NCI-H2081 treated with DMSO at 0.1 percent for 48 hours (cell line): ENCODE data around the gene SLN.
"Not testable (repeated sequence)": the region's sequence is repeated elsewhere in the genome, so short reads cannot be mapped to it uniquely, and the experiment has no call there.

Source experiments
- DNase-seq: peaks from one replicate; lab custom pipeline; 2025; lab: John Stamatoyannopoulos, UW

Gene SLN

DNA sequence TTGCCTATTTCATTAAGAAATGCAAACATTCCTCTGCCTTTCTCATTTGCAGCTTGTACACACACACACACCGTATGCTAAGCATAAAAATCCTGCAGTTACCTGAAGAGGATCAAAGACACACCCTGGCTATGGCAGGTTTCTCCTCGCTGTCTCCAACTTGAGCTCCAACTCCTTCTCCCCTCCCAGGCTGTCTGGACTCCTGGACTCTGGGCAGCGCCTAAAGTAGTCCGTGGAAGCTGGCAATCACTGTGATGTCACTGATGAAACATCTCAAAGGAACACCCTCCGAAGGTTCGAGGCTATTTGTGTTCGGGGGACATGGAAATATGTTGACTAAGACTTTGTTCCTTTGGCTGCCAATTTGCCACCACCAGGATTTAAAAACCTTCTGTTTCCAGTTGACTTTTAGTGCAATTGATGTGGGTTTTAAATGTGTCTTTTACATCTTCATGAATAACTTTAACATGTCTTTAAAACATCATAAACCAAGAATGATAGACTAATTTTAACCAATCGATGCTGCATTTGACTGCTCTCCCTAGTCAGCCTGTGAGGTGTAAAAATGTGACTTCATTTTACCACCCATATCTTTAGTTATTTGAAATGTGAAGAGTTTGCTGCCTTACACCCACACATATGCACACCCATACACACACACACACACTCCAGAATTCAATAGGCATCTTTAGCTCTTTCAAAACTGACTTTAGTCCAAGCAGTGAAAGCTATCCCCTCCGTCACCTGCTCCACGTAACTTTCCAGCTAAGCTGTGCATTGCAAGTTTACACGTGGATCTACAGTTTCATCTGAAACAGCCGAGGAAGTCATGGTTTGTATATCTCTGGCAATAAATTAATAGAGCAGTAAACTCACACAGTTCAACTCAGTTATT lies at the start of gene SLN:
Gene SLN (minus strand): TSS at position 196 of the 895 bp plus-strand sequence.
- no peak for DNase-seq

DNA sequence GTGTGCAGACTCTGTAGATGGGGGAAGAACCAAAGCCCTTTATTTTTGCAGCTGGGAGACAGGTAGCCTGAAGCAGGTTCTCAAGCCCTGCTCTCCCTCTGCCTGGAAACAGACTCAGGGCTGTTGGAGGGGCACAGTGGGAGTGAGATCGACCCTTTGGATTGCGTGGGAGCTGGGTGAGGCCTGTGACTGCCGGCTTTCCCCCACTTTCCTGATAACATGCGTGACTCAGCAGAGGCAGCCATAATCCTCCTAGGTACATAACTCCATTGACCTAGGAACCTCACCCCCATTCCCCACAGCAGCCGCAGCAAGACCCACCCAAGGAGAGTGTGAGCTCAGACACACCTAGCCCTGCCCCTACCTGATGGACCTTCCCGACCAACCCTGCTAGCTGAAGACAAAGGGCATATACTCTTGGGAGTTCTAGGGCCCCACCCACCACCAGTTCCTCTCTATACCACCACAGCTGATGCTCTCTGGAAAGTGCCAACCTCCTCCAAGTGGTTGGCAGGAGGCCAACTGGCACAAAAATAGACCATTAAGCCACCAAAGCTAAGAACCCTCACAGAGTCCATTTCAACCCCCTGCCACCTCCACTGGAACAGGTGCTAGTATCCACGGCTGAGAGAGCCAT lies 47.0 kb upstream of the SLN start:
- DNase-seq, result not testable (repeated sequence)

DNA sequence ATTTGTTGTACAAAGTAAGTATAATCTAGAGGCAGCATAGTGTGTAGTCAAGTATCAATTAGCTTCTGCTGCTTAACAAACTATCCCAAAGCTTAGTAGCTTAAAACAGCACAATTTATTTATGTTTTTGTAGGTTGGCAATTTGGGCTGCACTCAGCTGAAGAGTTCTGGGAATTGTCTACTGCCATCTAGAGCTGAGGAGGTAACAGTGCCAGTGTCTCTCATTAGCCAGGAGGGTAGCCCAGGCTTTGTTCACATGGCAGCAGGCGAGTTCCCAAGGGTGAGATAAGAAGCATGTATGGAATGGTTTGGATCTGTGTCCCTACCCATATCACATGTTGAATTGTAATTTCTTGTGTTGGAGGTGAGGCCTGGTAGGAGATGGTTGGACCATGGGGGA lies 45.8 kb upstream of the SLN start:
- DNase-seq, result no peak

DNA sequence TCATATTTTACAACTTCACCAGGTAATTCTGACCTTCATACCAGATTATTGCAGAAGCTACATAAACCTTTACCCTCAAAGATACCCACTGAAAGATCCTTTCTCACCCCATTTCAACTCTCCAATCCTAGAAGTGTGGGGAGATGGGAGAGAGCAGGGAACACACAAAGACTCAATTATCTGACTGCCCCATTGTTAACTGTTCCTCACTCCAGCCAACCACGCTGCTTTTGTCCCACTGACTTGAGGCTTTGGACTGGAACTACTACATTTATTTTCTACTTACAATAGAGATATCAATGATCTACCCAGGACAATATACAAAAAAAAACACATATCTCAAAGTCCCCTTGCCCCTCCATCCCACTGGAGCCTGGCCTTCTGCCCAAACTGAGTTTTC lies 44.7 kb upstream of the SLN start:
- DNase-seq, result no peak

DNA sequence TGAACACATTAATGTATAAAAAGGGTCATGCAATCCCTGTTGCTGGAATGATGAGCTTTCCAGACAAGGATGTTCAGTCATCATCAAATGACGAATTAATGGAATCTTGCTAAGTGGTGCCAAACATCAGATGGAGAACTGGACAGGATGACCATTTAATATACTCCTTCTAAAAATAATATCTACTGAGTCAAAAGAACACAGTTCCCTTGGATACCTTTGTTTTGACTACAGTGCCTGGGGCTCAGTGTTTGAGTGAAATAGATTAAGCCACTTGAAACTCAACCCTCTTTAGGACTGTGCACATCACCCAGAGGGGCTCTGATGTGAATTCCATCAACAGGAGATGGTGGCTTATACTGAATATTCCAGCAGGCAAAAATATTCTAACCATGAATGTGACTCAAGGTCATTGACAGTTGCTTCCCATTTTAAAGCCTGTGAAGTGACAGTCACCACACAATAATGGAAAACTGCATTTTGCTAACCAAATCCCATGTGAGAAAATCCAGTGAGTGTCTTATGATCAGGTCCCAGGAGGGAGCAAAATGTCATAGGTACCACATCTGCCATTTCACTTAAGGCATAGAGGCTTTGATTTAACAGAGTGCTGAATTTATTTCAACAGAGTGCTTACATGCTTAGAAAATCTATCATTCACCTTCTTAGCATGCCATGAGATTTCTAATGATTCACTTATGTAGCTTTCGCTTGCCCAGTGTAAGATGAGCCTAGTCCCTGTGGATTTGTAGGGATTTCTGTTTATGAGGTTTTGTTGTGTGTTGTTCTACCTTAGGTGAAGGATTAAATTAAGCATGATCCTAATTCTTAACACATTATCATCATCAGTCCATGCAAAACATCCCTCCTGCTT lies 41.3 kb upstream of the SLN start:
- DNase-seq, result no peak

DNA sequence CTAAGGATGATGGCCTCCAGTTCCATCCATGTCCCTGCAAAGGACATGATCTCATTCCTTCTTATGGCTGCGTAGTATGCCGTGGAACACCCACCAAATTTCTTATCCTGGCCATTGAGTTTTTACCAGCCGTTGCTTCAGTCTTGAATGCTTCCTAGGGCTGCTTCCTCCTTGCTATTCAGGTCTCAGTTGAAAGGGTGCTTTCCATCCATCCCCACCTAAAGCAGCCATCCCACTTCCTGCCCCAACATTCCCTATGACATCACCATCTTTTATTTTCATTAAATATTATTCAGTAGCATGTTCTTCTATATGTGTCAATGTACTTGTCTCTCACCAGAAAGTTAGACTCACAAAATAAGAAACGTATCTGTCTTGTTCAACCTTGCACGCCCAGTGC lies 40.7 kb upstream of the SLN start:
- no peak for DNase-seq

DNA sequence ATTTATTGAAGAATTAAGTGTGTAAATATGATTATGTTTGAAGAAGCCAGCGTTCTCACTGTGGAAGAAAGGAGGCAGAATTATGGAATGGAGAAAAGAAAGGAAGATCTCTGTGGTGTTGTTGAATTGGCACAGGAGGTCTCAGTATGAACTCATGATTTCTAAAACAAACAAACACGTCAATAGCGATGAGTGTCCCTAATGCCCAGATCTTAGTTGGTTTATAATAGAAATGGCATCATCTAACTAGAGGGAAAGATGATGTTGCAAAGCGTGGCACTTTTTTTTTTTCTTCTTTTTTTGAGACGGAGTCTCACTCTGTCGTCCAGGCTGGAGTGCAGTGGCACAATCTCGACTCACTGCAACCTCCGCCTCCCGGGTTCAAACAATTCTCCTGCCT lies 39.2 kb upstream of the SLN start:
- DNase-seq, result no peak

DNA sequence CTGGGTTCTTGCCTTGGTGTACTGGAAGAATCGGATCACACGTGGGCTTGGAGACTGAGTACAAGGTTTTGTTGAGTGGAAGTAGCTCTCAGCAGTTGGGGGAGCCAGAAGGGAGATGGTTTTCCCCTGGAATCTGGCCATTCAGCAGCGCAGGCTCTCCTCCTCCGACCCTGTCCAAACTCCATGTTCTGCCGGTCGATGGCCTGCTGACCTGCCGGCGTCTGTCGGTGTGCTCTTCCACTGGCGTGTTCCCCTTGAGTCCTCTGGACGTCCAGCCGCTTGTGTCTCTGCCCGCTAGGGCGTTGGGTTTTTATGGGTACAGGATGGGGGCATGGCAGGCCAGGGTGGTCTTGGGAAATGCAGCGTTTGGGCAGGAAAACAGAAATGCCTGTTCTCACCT lies 38.5 kb upstream of the SLN start:
- DNase-seq, result no peak

DNA sequence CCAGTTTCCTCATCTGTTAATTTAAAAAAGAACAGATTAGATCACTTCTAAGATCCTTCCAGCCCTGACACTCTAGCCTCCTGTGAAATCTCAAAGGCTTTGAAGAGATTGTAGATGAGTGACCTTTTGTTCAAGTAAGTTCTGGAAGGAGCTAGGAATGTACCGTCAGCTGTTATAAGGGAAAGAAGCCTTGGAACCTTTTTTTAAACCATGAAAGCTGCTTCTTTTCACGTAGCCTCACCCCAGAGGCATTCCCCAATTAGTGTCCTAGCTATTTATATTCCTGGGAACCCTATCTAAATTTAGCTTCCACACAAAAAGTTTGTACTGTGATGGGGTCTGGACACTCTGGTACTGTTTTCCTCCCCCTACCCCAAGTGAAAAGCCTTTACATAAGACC lies 35.8 kb upstream of the SLN start:
- no peak for DNase-seq

DNA sequence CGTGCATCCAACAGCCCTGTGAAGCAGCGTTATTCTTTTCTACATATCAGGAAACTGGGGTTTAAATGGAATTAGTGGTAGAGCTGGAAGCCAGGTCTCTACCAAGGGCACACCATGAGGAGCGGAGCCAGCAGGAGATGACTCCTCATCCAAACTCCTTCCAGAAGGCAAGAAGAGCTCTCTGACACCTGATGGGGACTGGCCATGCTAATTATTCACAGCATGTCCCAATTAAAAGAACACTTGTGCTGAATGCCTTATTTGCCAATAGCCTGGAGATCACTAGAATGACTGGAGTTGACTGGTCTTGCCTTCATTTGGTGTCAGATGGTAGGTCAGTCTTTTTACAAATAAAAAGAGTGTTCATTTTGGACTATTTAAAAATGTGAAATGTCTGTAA lies 32.9 kb upstream of the SLN start:
- DNase-seq, result no peak

DNA sequence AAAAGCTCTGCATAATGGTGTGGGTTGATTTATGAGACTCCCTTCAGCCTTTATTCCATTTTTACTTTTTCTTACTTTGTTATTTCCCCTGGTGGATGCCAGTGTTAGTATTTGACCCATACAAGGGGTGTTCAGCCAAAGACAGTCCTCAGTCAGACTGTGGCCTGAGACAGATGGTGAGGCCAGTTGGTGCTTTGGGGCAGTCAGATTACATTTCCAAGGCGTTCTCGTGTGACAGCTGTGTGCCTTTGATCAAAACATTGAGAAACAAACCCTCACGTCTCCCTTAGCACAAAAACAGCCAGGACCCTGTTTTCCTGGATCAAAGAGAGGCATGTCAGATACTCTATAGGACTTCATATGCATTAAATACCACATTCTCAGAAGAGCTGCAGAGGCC lies 31.3 kb upstream of the SLN start:
- DNase-seq, result no peak

DNA sequence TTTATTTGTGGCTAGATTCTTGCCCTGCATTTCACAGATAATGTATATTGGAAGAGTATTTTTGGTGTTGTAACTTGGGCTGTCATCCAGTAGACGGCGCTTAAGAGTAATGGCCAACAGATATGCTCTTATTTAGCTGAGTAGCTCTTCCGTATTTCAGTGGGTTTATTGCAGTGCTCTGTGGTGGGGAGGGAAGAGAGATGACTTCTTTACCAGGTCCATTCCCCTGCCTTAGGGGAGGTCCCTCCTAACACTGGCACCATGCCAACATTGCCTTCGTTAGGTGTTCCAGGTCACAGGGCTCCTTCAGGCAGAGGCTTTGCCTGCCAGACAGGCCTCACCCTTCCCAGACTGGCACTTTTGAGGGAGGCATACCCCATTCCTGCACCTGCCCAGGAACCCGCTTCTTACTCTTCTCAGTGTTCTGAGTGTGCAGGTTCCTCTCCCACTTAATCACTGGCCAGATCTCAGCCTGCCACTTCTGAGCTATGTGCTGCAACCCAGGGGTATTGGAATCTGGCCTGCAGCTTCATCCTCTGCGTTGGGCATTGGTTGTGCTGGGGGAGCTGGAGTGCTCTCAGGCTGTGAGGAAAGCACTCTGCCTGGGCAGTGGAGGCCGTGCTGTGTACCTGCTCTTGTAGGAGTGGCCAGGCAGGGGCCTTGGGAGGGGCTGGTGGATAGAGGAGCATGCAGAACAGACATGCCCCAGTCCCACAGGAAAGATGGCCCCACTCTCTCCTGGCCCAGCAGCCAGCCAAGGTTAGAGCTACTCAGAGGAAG lies 29.4 kb upstream of the SLN start:
- no peak for DNase-seq

DNA sequence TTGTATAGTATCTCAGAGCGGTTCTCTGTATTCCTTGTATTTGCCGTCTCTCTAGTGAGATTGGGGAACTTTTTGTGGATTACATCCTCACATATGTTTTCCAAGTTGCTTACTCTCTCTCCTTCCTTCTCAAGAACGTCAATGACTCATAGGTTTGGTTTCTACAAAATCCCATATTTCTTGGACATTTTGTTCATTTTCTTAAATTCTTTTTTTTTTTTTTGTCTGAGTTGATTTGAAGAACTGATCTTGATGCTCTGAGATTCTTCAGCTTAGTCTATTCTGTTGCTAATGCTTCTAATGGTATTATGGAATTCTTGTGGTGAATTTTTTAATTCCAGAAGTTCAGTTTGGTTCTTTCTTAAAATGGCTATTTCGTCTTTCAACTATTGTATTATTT lies 28.4 kb upstream of the SLN start:
- no peak for DNase-seq

DNA sequence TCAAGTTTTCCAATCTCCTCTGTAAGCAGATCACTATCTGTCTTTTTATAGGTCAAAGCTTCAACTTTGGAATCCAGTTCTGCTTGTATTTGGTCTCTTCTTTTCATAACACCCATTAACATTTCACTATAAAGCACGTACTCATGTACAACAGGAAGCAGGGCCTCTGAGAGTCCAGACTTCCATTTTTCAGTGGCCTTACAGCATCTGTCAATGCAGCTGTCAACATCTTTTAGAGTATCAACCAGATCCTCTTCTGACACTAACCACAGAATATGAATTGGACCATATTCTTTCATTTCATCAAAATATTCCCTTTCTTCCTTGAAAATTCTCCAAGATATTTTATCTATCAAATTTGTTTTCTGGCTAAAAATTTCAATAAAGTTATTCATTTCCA lies 24.7 kb upstream of the SLN start:
- no peak for DNase-seq

DNA sequence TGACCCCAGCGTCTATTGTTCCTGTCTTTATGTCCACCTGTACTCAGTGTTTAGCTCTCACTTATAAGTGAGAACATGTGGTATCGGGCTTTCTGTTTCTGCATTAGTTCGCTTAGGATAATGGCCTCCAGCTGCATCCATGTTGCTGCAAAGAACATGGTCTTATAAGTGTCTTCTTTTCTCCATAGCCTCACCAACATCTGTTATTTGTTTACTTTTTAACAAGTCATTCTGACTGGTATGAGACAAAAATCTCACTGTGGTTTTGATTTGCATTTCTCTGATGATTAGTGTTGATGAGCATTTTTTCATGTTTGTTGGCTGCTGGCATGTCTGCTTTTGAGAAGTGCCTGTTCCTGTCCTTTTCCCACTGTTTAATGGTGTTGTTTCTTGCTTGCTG lies 21.7 kb upstream of the SLN start:
- no peak for DNase-seq

DNA sequence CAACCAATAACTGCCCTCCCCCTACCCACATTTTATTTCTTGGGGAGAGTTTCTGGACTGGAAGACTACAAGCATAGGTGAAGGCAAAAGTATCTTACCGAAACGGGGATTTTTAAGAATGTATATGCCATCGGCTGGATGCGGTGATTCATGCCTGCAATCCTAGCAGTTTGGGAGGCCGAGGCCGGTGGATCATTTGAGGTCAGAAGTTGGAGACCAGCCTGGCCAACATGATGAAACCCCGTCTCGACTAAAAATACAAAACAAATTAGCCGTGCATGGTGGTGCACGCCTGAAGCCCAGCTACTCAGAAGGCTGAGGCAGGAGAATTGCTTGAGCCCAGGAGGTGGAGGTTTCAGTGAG lies 20.8 kb upstream of the SLN start:
- DNase-seq, result no peak

DNA sequence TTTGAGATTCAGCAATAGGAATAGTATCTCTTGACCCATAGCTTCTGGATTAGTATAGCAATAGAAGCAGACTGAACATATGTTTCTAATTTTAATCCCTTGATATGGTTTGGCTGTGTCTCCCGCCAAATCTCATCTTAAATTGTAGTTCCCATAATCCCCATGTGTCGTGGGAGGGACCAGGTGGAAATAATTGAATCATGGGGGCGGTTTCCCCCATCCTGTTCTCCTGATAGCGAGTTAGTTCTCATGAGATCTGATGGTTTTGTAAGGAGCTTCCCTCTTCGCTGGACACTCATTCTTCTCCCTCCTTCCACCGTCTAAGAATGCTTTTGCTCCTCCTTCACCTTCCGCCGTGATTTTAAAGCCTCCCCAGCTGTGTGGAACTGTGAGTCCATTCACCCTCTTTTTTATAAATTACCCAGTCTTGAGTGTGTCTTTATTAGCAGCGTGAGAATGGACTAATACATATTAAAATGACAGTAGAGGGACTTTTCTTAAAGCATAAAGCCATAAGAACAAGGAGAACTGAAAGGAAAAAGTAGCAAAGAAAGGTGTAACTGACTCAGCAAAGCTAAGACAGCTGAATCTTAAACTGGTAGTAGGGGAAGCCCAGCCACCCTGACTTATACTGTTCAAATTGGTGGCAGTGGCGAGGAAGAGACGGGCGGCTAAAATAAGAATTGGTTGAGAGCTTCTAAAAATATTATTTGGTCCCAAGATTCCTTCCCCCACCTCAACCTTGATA lies 20.3 kb upstream of the SLN start:
- DNase-seq, result no peak

DNA sequence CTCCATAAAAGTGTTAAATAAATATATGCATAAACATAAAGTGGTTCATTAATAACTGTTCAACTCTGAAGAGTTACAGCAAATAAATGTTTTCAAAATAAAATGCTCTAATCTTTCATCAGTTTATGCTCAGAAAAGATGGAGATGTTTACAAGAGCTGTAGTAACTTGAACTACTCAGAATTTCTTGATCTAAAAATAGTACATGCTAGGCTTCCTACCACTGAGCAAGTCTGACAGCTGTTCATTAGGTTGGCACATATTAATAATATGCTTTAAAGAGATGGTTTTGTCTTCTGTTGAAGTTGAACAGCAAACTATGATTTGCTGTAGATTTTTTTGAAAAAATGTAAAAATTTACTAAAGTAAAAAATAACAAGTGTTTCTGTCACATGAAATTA lies 10.8 kb upstream of the SLN start:
- no peak for DNase-seq

DNA sequence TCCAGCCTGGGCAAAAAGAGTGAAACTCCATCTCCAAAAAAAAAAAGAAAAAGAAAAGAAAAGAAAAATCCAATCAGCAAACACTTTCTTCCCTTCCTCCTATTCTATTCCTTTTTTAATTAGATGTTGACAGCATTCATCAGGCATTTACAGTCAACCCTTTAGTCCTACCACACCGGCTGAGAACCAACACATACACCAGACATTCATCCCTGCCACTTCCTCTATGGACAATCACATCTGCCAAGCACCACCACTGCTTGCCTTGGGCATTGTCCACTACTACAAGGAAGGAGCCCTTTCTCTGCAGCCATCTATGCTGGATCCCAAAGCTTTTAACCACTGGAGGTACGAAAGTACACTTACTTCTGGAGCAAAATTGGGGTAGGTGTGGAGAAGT lies 9.4 kb upstream of the SLN start:
- no peak for DNase-seq

DNA sequence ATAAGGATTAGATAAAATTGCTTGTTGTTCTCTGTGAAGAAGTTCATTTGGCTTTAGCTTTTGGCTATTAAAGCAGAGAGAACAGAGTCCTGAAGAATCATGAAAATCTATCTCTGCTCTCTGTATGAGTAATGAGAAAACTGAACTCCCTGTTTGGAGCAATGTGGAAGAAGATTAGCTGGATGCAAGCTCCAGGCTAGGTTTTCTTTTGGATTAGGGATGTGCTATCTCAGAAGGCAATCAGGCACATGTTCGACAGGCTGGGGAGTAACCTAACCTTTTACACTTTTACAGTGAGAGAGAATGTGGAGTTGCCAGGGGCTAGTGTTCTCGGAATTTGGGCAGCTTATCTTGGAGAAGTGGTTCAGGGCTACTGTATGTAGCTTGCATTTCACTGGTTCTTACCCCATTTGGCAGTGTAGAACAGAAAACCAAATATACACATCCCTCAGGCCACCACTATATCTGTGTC lies 8.5 kb upstream of the SLN start:
- DNase-seq, result no peak
